ENCODE measurements around the gene PCDHA2. TPM values are rescaled to one million over a fixed set of nuclear protein-coding genes. Genes with fewer than 3 reads are reported as not detected.

Gene PCDHA2
- not detected in 2 replicates for total RNA-seq

DNA sequence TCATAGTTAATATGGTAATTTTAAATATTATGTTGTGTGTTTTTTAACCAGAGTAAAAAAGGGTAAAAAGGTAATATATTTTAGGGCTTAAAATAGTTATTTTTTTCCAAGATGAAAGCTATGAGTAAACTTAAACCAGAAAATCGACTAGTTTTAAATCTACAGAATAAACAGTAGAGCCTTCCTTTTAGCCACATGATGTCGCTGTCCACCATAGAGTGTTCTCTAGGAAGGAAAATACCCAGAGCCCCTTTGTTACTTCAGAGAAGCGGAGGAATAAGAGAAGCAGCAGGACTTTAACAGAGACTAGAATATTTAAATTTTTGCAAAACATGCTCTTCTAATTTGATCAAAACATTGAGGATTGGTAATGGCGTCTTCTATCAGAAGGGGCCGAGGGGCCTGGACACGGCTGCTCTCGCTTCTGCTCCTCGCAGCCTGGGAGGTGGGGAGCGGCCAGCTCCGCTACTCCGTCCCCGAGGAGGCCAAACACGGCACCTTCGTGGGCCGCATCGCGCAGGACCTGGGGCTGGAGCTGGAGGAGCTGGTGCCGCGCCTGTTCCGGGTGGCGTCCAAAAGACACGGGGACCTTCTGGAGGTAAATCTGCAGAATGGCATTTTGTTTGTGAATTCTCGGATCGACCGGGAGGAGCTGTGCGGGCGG lies at the start of gene PCDHA2:
Gene PCDHA2 (plus strand): TSS at position 258 of the 664 bp plus-strand sequence.

GRCh38 chr5:140785905-140786686 lies 8.6 kb upstream of the PCDHA2 start, which contains the start of gene PCDHA1:
Gene PCDHA1, plus strand, starts transcription at chr5:140786140.

DNA sequence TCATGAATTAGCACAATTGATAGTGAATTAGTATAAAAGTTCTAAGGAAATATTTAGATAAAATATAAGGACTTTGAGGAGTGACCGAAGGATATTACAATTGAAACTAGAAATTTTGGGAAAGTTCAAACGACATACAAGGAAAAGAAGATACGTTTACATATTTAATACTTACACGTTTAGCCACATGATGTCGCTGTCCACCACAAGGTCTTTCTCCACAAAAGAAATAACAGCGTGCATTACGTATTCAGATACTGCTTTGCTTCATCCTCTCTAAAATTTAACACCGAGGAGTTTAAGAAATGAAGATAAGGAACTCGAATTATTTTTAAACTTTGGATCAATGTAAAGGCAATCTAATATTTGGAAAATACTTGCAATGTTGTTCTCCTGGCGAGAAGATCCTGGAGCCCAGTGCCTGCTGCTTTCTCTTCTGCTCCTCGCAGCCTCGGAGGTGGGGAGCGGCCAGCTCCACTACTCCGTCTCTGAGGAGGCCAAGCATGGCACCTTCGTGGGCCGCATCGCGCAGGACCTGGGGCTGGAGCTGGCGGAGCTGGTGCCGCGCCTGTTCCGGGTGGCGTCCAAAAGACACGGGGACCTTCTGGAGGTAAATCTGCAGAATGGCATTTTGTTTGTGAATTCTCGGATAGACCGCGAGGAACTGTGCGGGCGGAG lies 6.3 kb downstream of the PCDHA2 start, which contains the start of gene PCDHA3:
Gene PCDHA3 (plus strand): TSS at position 242 of the 678 bp plus-strand sequence.

DNA sequence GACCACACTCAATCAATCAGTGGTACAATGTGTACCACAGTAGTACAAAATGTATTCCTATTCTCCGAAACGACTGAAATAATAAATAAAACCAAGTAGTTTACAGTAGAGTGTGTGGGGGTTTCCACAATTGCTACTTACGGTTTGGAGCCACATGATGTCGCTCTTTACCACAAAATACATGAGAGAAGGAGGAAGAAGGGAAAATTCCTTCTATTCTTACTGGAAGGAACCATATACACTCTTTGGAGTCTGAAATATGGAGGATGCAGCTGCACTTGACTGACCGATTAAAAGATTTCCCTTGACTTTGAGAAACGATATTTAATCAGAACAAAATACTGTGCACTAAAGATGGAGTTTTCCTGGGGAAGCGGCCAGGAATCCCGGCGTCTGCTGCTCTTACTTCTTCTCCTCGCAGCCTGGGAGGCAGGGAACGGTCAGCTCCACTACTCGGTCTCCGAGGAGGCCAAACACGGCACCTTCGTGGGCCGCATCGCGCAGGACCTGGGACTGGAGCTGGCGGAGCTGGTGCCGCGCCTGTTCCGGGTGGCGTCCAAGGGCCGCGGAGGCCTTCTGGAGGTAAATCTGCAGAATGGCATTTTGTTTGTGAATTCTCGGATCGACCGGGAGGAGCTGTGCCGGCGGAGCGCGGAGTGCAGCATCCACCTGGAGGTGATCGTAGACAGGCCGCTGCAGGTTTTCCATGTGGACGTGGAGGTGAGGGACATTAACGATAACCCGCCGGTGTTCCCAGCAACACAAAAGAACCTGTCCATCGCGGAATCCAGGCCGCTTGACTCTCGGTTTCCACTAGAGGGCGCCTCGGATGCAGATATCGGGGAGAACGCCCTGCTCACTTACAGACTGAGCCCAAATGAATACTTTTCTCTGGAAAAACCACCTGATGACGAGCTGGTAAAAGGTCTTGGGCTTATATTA lies 12.5 kb downstream of the PCDHA2 start, which contains the start of gene PCDHA4:
Gene PCDHA4 (plus strand): TSS at position 235 of the 942 bp plus-strand sequence.

DNA sequence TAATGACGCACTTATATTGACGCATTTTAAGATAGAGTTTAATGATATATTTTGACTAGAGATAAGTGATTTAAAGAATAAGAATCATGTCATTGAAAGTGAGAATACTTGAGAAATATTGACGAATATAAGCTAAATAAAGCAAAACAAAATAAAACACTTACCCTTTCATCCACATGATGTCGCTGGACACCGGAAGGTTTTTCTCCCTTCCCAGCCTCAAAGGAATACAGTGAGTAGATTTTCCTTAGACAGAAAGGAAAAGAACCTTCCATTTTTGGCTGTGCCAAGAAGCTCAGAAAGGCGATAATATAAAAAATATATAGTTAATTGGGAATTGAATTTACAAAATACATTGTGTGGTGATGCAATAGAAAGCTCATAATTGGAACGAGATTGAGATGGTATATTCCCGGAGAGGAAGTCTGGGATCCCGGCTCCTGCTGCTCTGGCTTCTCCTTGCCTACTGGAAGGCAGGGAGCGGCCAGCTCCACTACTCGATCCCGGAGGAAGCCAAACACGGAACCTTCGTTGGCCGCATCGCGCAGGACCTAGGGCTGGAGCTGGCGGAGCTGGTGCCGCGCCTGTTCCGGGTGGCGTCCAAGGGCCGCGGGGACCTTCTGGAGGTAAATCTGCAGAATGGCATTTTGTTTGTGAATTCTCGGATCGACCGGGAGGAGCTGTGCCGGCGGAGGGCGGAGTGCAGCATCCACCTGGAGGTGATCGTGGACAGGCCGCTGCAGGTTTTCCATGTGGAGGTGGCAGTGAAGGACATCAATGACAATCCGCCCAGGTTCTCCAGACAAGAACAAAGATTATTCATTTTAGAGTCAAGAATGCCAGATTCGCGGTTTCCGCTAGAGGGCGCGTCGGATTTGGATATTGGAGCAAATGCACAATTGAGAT lies 27.0 kb downstream of the PCDHA2 start, which contains the start of gene PCDHA5:
Gene PCDHA5 (plus strand): TSS at position 239 of the 906 bp plus-strand sequence.

GRCh38 chr5:140827704-140828361 lies 33.2 kb downstream of the PCDHA2 start, which contains the start of gene PCDHA6:
Gene PCDHA6, plus strand, starts transcription at chr5:140827960. Its CDS starts 132 bp downstream, at chr5:140828092.

DNA sequence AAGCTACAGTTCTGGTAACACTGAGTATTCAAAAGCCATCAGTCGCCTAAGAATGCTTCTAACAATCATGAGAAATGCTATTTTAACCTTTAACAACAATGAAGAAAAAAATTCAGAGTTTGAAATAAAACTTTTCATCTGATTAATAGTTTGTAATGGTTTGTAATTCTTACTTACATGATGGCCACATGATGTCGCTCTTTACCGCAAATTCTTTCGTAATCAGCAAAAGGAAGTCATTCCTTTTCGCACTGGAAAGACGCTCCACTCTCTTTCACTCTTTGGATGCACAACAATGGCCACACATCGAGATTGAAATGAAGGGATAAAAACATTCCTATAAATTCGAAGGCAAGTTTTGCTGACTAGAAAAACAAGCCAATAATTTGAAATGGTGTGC lies 39.3 kb downstream of the PCDHA2 start, which contains the start of gene PCDHA7:
Gene PCDHA7 (plus strand): TSS at position 277 of the 400 bp plus-strand sequence. CDS start 115 bp downstream, at position 392.

DNA sequence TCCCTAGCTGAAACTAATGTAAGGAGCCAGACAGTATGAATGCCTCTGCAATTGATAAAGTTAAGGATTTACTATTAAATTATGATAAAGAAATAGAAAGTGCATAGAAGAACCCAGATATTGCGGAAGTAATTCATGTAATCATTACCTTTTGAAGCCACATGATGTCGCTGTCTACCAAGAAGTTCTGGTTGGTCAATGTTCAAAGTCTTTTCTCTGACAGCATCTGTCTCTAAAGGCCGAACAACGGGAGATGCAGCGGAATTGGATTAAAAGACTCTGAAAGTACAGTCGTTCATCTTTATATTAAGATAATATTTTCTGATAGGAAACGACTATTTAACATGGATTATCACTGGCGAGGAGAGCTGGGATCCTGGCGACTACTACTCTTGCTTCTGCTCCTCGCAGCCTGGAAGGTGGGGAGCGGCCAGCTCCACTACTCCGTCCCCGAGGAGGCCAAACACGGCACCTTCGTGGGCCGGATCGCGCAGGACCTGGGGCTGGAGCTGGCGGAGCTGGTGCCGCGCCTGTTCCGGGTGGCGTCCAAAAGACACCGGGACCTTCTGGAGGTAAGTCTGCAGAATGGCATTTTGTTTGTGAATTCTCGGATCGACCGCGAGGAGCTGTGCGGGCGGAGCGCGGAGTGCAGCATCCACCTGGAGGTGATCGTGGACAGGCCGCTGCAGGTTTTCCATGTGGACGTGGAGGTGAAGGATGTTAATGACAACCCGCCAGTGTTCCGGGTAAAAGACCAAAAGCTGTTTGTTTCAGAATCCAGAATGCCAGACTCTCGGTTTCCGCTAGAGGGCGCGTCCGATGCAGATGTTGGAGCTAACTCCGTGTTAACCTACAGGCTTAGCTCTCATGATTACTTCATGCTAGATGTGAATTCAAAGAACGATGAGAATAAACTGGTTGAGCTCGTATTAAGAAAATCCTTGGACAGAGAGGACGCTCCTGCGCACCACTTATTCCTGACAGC lies 46.6 kb downstream of the PCDHA2 start, which contains the start of gene PCDHA8:
Gene PCDHA8 (plus strand): TSS at position 210 of the 985 bp plus-strand sequence. CDS start 135 bp downstream, at position 345.

Other genes with a start within 250 kb of the PCDHA2 start
- gene EIF4EBP3, start 247.2 kb upstream of the PCDHA2 start, total RNA-seq, result 0.85 and 4.3 TPM in 2 replicates
- 16.4 and 34.5 TPM in 2 replicates for gene SRA1, start 237.4 kb upstream of the PCDHA2 start, total RNA-seq
- 3.2 and 6.0 TPM in 2 replicates for gene APBB3, start 230.3 kb upstream of the PCDHA2 start, total RNA-seq
- gene SLC35A4, start 230.0 kb upstream of the PCDHA2 start, total RNA-seq, result 10.4 and 16.9 TPM in 2 replicates
- gene CD14, start 161.7 kb upstream of the PCDHA2 start, total RNA-seq, result 1.4 and 6.8 TPM in 2 replicates
- gene TMCO6, start 155.4 kb upstream of the PCDHA2 start, total RNA-seq, result 9.9 and 26.2 TPM in 2 replicates
- 26.5 and 27.9 TPM in 2 replicates for gene NDUFA2, start 147.2 kb upstream of the PCDHA2 start, total RNA-seq
- gene IK, start 147.0 kb upstream of the PCDHA2 start, total RNA-seq, result 62.4 and 66.5 TPM in 2 replicates
- gene WDR55, start 129.9 kb upstream of the PCDHA2 start, total RNA-seq, result 31.5 and 57.8 TPM in 2 replicates
- 0.43 TPM in 1 of 2 replicates, not detected in the other for gene DND1, start 121.3 kb upstream of the PCDHA2 start, total RNA-seq
- 36.7 and 59.8 TPM in 2 replicates for gene HARS1, start 103.5 kb upstream of the PCDHA2 start, total RNA-seq
- gene HARS2, start 103.4 kb upstream of the PCDHA2 start, total RNA-seq, result 30.9 and 45.3 TPM in 2 replicates
- gene ZMAT2, start 94.4 kb upstream of the PCDHA2 start, total RNA-seq, result 44.5 and 49.2 TPM in 2 replicates
- not detected in 2 replicates for gene PCDHA1, start 8.7 kb upstream of the PCDHA2 start, total RNA-seq
- gene PCDHA3, start 6.2 kb downstream of the PCDHA2 start, total RNA-seq, result under 0.01 TPM in 2 replicates
- 0.21 and 1.2 TPM in 2 replicates for gene PCDHA4, start 12.2 kb downstream of the PCDHA2 start, total RNA-seq
- gene PCDHA5, start 26.8 kb downstream of the PCDHA2 start, total RNA-seq, result not detected in 2 replicates
- gene PCDHA6, start 33.1 kb downstream of the PCDHA2 start, total RNA-seq, result 0.43 and 0.48 TPM in 2 replicates
- gene PCDHA7, start 39.4 kb downstream of the PCDHA2 start, total RNA-seq, result under 0.01 and 0.48 TPM in 2 replicates
- not detected in 2 replicates for gene PCDHA8, start 46.3 kb downstream of the PCDHA2 start, total RNA-seq
- under 0.01 TPM in 2 replicates for gene PCDHA9, start 53.5 kb downstream of the PCDHA2 start, total RNA-seq
- under 0.01 and 0.48 TPM in 2 replicates for gene PCDHA10, start 61.0 kb downstream of the PCDHA2 start, total RNA-seq
- 0.48 and 1.7 TPM in 2 replicates for gene PCDHA11, start 74.1 kb downstream of the PCDHA2 start, total RNA-seq
- 0.21 and 0.48 TPM in 2 replicates for gene PCDHA12, start 80.5 kb downstream of the PCDHA2 start, total RNA-seq
- gene PCDHA13, start 87.3 kb downstream of the PCDHA2 start, total RNA-seq, result 0.24 TPM in 1 of 2 replicates, not detected in the other
- gene PCDHAC1, start 131.4 kb downstream of the PCDHA2 start, total RNA-seq, result 0.48 and 0.85 TPM in 2 replicates
- gene PCDHAC2, start 171.6 kb downstream of the PCDHA2 start, total RNA-seq, result 1.9 and 16.0 TPM in 2 replicates

Data from tracheal epithelial cell (primary cell).